MM.1S (cell line): Measurements from ENCODE around the gene EIF2D.

Experiments used
- DNase-seq: peaks from one replicate; pipeline ENCODE4 v3.0.0-alpha.2; 2015
- H2AFZ ChIP-seq: fragments of 300-600 bp; sonication (generic); 2 replicates; pipeline ENCODE4 v1.6.0; 2016; ENCODE audit warnings: antibody characterized with exemption, low read length
- H3F3A ChIP-seq: fragments of 300-600 bp; sonication (generic); 2 replicates; pipeline ENCODE4 v1.6.1; 2016; ENCODE audit warnings: mild to moderate bottlenecking, antibody characterized with exemption, low read length, moderate library complexity, mixed read lengths; ENCODE audit not compliant: insufficient read depth
- H3K27ac ChIP-seq: fragments of 300-600 bp; sonication (generic); 2 replicates; pipeline ENCODE4 v1.5.1; 2016; ENCODE audit warnings: mild to moderate bottlenecking, low read length
- H3K27me3 ChIP-seq: fragments of 300-600 bp; sonication (generic); replicated peaks from 2 replicates; pipeline ENCODE4 v1.6.0; 2016; ENCODE audit warnings: low read length; ENCODE audit not compliant: insufficient read depth
- H3K36me3 ChIP-seq: fragments of 300-600 bp; sonication (generic); replicated peaks from 2 replicates; pipeline ENCODE4 v1.6.1; 2016; ENCODE audit warnings: mild to moderate bottlenecking, low read length, mixed read lengths; ENCODE audit not compliant: insufficient read depth
- H3K4me1 ChIP-seq: fragments of 300-600 bp; sonication (generic); 2 replicates; pipeline ENCODE4 v1.6.1; 2016; ENCODE audit warnings: low read length, mixed read lengths
- H3K4me2 ChIP-seq: fragments of 300-600 bp; sonication (generic); 2 replicates; pipeline ENCODE4 v1.6.0; 2016; ENCODE audit warnings: low read depth, low read length
- H3K4me3 ChIP-seq: fragments of 300-600 bp; sonication (generic); 2 replicates; pipeline ENCODE4 v1.5.1; 2016; ENCODE audit warnings: low read length, mixed read lengths
- H3K79me2 ChIP-seq: fragments of 300-600 bp; sonication (generic); 2 replicates; pipeline ENCODE4 v1.6.1; 2016; ENCODE audit warnings: mixed run types, low read length, mixed read lengths
- H3K9ac ChIP-seq: fragments of 300-600 bp; sonication (generic); 2 replicates; pipeline ENCODE4 v1.6.1; 2016; ENCODE audit warnings: low read length, mixed read lengths
- H3K9me2 ChIP-seq: fragments of 300-600 bp; sonication (generic); replicated peaks from 2 replicates; pipeline ENCODE4 v1.6.1; 2016; ENCODE audit warnings: mild to moderate bottlenecking, low read length, mixed read lengths; ENCODE audit not compliant: insufficient read depth
- H3K9me3 ChIP-seq: fragments of 300-600 bp; sonication (generic); replicated peaks from 2 replicates; pipeline ENCODE4 v1.6.1; 2016; ENCODE audit warnings: mild to moderate bottlenecking, low read length, mixed read lengths; ENCODE audit not compliant: insufficient read depth
- H4K20me1 ChIP-seq: fragments of 300-600 bp; sonication (generic); 2 replicates; pipeline ENCODE4 v1.6.1; 2016; ENCODE audit warnings: mild to moderate bottlenecking, low read length, moderate library complexity, mixed read lengths; ENCODE audit not compliant: insufficient read depth
- EZH2 ChIP-seq: fragments of 300-600 bp; sonication (generic); optimal IDR thresholded peaks from 2 replicates; pipeline ENCODE3; 2017; ENCODE audit warnings: low read depth, mild to moderate bottlenecking, antibody characterized with exemption, low read length, mixed read lengths
- EZH2phosphoT487 ChIP-seq: fragments of 300-600 bp; sonication (generic); IDR thresholded peaks from 2 replicates; pipeline ENCODE4 v1.6.1; 2018; ENCODE audit warnings: antibody characterized with exemption, low read length
- TF ChIP-seq, protein P1 (sequence below): fragments of 300-600 bp; sonication (generic); IDR thresholded peaks from 2 replicates; pipeline ENCODE4 v1.5.1; 2016; ENCODE audit warnings: antibody characterized with exemption, low read length, mixed read lengths

The EIF2D gene

DNA sequence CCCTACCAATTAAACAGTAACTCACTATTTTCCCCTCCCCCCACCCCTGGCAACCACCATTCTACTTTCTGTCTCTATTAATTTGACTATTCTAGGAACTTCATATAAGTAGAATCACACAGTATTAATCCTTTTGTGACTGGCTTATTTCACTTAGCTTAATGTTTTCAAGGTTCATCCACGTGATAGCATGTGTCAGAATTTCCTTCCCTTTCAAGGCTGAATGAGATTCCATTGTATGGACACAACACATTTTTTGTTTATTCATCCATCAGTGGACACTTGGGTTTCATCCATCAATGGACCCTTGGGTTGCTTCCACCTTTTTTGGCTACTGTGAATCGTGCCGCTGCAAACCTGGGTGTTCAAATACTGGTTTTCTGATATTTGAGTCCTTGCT lies 41.7 kb downstream of the EIF2D start:
- Histone ChIP-seq H2AFZ (no peak overlapping the region), H3K9me3 (no peaks in the 10 kb centered on the region), H3K4me2 (no peak overlapping the region), H3K79me2 (peaks cover 100% of the 10 kb centered on the region), H3K4me1 (peaks cover 80% of the 10 kb centered on the region), H3K27ac (no peak overlapping the region), H3K4me3 (no peak overlapping the region), H4K20me1 (peaks cover 25% of the 10 kb centered on the region; the same call in 1 of the 2 replicates), H3K36me3 (peaks cover 20% of the 10 kb centered on the region; the same call in 1 of the 2 replicates), H3K9me2 (no peaks in the 10 kb centered on the region), H3F3A (peaks cover 52% of the 10 kb centered on the region), H3K27me3 (no peaks in the 10 kb centered on the region), H3K9ac (no peak overlapping the region)
- TF ChIP-seq EZH2 (no peak), EZH2phosphoT487 (no peak)
- TF ChIP-seq, protein P1, sequence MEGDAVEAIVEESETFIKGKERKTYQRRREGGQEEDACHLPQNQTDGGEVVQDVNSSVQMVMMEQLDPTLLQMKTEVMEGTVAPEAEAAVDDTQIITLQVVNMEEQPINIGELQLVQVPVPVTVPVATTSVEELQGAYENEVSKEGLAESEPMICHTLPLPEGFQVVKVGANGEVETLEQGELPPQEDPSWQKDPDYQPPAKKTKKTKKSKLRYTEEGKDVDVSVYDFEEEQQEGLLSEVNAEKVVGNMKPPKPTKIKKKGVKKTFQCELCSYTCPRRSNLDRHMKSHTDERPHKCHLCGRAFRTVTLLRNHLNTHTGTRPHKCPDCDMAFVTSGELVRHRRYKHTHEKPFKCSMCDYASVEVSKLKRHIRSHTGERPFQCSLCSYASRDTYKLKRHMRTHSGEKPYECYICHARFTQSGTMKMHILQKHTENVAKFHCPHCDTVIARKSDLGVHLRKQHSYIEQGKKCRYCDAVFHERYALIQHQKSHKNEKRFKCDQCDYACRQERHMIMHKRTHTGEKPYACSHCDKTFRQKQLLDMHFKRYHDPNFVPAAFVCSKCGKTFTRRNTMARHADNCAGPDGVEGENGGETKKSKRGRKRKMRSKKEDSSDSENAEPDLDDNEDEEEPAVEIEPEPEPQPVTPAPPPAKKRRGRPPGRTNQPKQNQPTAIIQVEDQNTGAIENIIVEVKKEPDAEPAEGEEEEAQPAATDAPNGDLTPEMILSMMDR = no peak
- no peak for DNase-seq

DNA sequence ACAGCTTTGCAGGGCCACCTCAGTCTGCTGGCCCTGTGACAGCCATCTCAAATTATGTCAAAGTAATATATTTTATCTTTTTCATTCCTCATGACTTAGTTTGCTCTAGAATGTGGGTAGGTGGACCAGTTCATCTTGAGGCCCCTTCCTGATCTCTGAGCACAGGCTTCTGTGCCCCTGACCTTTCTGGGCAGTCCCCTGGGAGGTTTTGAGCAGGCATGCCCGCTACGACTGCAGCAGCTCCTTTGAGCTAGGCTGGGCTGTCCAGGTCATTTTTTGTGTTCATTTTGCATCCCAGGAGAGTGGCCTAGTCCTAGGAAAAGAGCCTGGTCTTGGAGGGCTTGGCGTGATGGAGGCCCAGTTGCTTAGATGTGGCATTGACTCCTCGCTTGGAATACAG lies 42.7 kb downstream of the EIF2D start:
- Histone ChIP-seq H3K4me2 (no peak overlapping the region), H3K36me3 (peaks cover 20% of the 10 kb centered on the region; the same call in 1 of the 2 replicates), H3K27me3 (no peaks in the 10 kb centered on the region), H3K9me2 (no peaks in the 10 kb centered on the region), H2AFZ (no peak overlapping the region), H3K4me3 (no peak overlapping the region), H3K27ac (peak overlapping the region; percentile 89; the same call in 1 of the 2 replicates), H3K9me3 (no peaks in the 10 kb centered on the region), H3K4me1 (peaks cover 80% of the 10 kb centered on the region), H4K20me1 (peaks cover 22% of the 10 kb centered on the region; the same call in 1 of the 2 replicates), H3F3A (peaks cover 53% of the 10 kb centered on the region), H3K9ac (no peak overlapping the region), H3K79me2 (peaks cover 100% of the 10 kb centered on the region)
- no peak for TF ChIP-seq EZH2
- TF ChIP-seq, protein P1 = no peak
- no peak for DNase-seq

DNA sequence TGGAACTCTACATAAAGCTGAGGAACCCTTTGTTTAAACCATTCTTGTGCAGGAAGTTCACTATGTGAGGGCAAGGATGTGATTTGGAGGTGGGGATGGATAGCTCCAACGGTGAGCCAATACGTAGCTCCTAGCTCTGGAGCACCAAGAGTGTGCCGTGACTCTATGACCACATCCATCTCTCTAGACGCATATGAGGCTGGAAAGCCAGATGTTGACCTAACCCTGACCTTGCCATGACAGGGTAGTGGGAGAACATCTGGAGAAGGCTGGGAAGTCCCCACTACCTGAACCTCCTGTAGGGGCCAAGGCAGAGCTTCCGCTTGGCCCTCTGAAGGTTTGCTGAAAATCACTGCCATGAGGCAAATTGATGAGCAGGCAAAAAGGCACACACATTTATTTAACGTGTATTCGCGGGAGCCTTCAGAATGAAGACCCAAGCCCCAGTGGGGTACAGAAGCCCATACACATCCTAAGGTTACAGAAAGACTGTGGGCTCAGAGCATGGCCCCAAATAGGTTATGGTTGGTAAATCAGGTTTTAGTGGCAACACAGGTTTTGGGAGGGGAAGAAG lies 43.4 kb downstream of the EIF2D start:
- DNase-seq = peak; percentile 77
- H2AFZ ChIP-seq = no peak overlapping the region
- H3K4me2 ChIP-seq = peak overlapping the region; percentile 85; the same call in 1 of the 2 replicates
- peaks cover 80% of the 10 kb centered on the region for H3K4me1 ChIP-seq
- H3F3A ChIP-seq = peaks cover 53% of the 10 kb centered on the region
- no peaks in the 10 kb centered on the region for H3K9me2 ChIP-seq
- no peak overlapping the region for H3K4me3 ChIP-seq
- TF ChIP-seq EZH2 = no peak
- no peak for TF ChIP-seq EZH2phosphoT487
- TF ChIP-seq, protein P1 = no peak
- H3K79me2 ChIP-seq = peaks cover 100% of the 10 kb centered on the region
- H3K27me3 ChIP-seq = no peaks in the 10 kb centered on the region
- peak overlapping the region; percentile 89 for H3K27ac ChIP-seq
- peaks cover 20% of the 10 kb centered on the region; the same call in 1 of the 2 replicates for H3K36me3 ChIP-seq
- peak overlapping the region; percentile 5; the same call in 1 of the 2 replicates for H3K9ac ChIP-seq
- no peaks in the 10 kb centered on the region for H3K9me3 ChIP-seq
- H4K20me1 ChIP-seq = peaks cover 19% of the 10 kb centered on the region; the same call in 1 of the 2 replicates
